ENCODE data around the gene EFNB1. TPM values are rescaled to one million over a fixed set of nuclear protein-coding genes. Genes with fewer than 3 reads are reported as not detected.

EFNB1 gene
- total RNA-seq, 1 donor from 2014 or later: 43.0 TPM

- TF ChIP-seq POLR2A (IDR thresholded peaks at IDR 0.05) (no peak), POLR2AphosphoS5 (IDR thresholded peaks at IDR 0.05; ENCODE audit: insufficient read depth in 1 of 2, low read depth in 1 of 2) (no peak)
- TF ChIP-seq, protein P1, sequence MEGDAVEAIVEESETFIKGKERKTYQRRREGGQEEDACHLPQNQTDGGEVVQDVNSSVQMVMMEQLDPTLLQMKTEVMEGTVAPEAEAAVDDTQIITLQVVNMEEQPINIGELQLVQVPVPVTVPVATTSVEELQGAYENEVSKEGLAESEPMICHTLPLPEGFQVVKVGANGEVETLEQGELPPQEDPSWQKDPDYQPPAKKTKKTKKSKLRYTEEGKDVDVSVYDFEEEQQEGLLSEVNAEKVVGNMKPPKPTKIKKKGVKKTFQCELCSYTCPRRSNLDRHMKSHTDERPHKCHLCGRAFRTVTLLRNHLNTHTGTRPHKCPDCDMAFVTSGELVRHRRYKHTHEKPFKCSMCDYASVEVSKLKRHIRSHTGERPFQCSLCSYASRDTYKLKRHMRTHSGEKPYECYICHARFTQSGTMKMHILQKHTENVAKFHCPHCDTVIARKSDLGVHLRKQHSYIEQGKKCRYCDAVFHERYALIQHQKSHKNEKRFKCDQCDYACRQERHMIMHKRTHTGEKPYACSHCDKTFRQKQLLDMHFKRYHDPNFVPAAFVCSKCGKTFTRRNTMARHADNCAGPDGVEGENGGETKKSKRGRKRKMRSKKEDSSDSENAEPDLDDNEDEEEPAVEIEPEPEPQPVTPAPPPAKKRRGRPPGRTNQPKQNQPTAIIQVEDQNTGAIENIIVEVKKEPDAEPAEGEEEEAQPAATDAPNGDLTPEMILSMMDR (IDR thresholded peaks at IDR 0.05): no peak
- no peak overlapping the region for H3K27ac ChIP-seq
- H3K4me3 ChIP-seq: no peak overlapping the region
- no peaks in the 10 kb centered on the region for H3K27me3 ChIP-seq
- intact Hi-C loops (cut with DNase I): no loop called here
- DNase-seq (ENCODE audit: extremely low spot score in 2 of 2): no peak
- H3K9me3 ChIP-seq: no peaks in the 10 kb centered on the region
- H3K4me1 ChIP-seq: peaks cover 13% of the 10 kb centered on the region
- H3K36me3 ChIP-seq: peaks cover 0 to 6% of the 10 kb centered on the region in 2 donors
Observed at GRCh38 chrX:68843992-68844391, 15.2 kb downstream of the EFNB1 start.

DNA sequence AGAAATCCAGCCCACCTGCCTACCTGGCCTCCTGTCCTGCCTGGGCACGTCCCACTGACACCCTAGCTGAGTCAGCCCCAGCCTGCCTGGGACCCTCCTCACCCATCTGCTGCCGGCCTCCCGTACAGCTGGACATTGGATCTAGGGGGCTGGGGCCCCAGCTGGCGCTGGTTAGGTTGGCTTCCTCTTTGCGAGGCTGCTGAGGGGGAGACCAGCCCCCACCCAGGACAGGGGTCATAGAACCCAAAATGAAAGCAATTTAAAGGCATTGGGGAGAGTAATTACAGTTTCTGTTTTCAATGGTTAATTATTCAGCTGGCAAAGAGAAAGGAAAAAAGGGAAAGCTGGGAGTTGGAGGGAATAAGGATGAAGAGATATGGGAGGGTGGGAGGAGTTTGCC is 15.8 kb downstream of the EFNB1 start:
- intact Hi-C loops (cut with DNase I): no loop called here
- TF ChIP-seq POLR2A (IDR thresholded peaks at IDR 0.05): no peak
- no peak for TF ChIP-seq POLR2AphosphoS5 (IDR thresholded peaks at IDR 0.05; ENCODE audit: insufficient read depth in 1 of 2, low read depth in 1 of 2)
- TF ChIP-seq, protein P1 (IDR thresholded peaks at IDR 0.05): no peak
- H3K9me3 ChIP-seq: no peaks in the 10 kb centered on the region

DNA sequence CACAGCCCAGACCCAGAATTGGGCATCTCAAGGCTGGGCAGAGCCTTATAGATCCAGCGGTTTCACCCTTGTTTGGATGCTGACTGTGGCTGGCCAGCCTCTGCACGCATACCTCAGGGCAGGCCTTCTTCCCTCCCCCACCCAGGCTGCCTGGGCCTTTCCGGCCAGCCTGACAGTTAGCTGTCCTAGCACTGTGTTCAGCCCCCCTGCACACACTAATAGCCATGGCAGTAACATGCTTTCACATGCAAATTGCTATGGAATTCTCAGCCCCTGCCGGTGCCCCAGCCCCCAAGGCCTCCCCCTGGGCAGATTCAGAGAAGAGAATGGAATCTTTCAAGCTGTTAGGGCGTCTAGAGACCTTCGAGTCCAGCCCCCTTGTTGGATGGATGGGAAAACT is 17.7 kb downstream of the EFNB1 start:
- Histone ChIP-seq H3K4me1 (peaks cover 13% of the 10 kb centered on the region), H3K27me3 (no peaks in the 10 kb centered on the region), H3K9me3 (no peaks in the 10 kb centered on the region), H3K36me3 (no peaks in the 10 kb centered on the region), H3K4me3 (no peak overlapping the region), H3K27ac (no peak overlapping the region)
- TF ChIP-seq POLR2A (IDR thresholded peaks at IDR 0.05) (no peak), POLR2AphosphoS5 (IDR thresholded peaks at IDR 0.05; ENCODE audit: insufficient read depth in 1 of 2, low read depth in 1 of 2) (no peak)
- TF ChIP-seq, protein P1 (IDR thresholded peaks at IDR 0.05): no peak
- DNase-seq (ENCODE audit: extremely low spot score in 2 of 2): no peak
- intact Hi-C loops (cut with DNase I): no loop called here

More for the DNA sequence above, 15.8 kb downstream of the EFNB1 start:
- no peak overlapping the region for H3K27ac ChIP-seq
- peaks cover 0 to 4% of the 10 kb centered on the region in 2 donors for H3K36me3 ChIP-seq
- H3K4me3 ChIP-seq: no peak overlapping the region
- H3K4me1 ChIP-seq: peaks cover 13% of the 10 kb centered on the region
- no peak for DNase-seq (ENCODE audit: extremely low spot score in 2 of 2)
- H3K27me3 ChIP-seq: no peaks in the 10 kb centered on the region

DNA sequence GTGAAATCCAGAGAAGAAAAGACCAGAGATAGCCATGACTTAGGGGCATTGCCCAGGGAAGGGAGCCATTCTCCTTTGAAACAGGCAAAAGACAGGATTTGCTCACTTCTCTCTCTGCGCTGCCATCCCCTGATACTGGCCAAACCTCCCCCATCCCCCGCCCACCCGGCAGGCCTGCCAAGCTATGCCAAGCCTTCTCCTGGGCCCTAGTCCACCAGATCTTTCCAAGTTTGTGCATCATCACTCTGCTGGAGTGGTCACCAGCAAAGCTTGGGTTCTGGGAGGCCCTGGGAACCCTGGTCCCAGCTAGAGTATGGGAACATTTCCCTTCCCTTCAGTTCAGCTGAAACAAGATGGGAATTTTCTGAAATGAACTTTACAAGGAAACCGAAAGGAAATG is 18.4 kb downstream of the EFNB1 start:
- no peak overlapping the region for H3K4me3 ChIP-seq
- peaks cover 12% of the 10 kb centered on the region for H3K4me1 ChIP-seq
- intact Hi-C loops (cut with DNase I): no loop called here
- no peaks in the 10 kb centered on the region for H3K36me3 ChIP-seq
- H3K9me3 ChIP-seq: no peaks in the 10 kb centered on the region
- H3K27ac ChIP-seq: no peak overlapping the region
- TF ChIP-seq, protein P1 (IDR thresholded peaks at IDR 0.05): no peak
- no peak for TF ChIP-seq POLR2A (IDR thresholded peaks at IDR 0.05)
- no peak for TF ChIP-seq POLR2AphosphoS5 (IDR thresholded peaks at IDR 0.05; ENCODE audit: insufficient read depth in 1 of 2, low read depth in 1 of 2)
- no peaks in the 10 kb centered on the region for H3K27me3 ChIP-seq
- DNase-seq (ENCODE audit: extremely low spot score in 2 of 2): no peak

DNA sequence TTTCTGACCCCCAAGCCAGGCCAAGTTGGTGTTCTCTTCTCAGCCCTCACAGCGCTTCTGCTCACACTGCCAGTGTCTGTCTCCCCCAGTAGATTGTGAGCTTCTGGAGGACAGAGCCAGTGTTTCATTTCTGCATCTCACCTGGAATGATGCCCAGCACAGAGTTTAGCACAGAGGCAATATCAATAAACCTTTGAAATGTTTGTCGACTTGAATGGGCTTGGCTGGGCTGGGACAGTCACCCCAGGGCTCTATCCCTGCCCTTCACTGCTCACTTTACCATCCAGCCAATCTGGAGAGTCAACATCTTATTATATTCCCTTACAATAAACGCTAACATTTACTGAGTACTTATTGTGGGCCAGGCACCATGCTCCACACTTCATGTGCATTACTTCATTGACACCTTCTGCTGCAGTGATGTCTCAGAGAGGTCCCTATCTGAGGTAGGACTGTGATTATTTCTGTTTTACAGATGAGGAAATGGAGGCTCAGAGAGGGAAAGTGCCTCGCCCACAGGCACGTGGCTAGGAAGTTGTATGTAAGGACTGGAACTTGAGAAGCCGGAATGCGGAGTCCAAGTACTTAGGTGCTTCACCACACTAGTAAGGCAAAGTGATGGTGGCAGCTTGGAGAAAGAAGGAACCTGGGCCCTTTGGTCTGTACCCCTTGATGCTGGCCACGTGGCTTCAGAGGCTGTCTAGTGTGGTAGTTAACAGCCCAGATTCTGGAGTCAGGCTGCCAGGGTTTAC is 19.5 kb downstream of the EFNB1 start:
- Histone ChIP-seq H3K36me3 (no peaks in the 10 kb centered on the region), H3K27ac (no peak overlapping the region), H3K27me3 (no peaks in the 10 kb centered on the region), H3K4me1 (peaks cover under 1% of the 10 kb centered on the region), H3K4me3 (no peak overlapping the region), H3K9me3 (no peaks in the 10 kb centered on the region)
- TF ChIP-seq POLR2A (IDR thresholded peaks at IDR 0.05) (no peak), POLR2AphosphoS5 (IDR thresholded peaks at IDR 0.05; ENCODE audit: insufficient read depth in 1 of 2, low read depth in 1 of 2) (no peak)
- TF ChIP-seq, protein P1 (IDR thresholded peaks at IDR 0.05): no peak
- DNase-seq (ENCODE audit: extremely low spot score in 2 of 2): no peak
- intact Hi-C loops (cut with DNase I): no loop called here
